Measurements from ENCODE around the gene NR2F2. TPM values are rescaled to one million over a fixed set of nuclear protein-coding genes. Genes with fewer than 3 reads are reported as not detected.

NR2F2 gene
- total and polyA plus RNA-seq, 2 experiments from 2014 or later, result 0.16 TPM; not detected in 1

GRCh38 chr15:96367311-96368200, 37.1 kb downstream of the NR2F2 start:
- H3K9me2 ChIP-seq (ENCODE audit: insufficient read depth), result no peaks in the 10 kb centered on the region
- H3K4me3 ChIP-seq, result peak overlapping the region; percentile 46; the same call in 1 of the 2 replicates
- peaks cover 49% of the 10 kb centered on the region for H3K4me1 ChIP-seq (ENCODE audit: insufficient read depth)
- H3K27me3 ChIP-seq (ENCODE audit: insufficient read depth), result peaks cover 100% of the 10 kb centered on the region
- H2AFZ ChIP-seq, result no peak overlapping the region
- H3K79me2 ChIP-seq (replicated peaks; ENCODE audit: insufficient read depth), result no peaks in the 10 kb centered on the region
- peak; percentile 2; the same call in 2 of the 3 replicates for ATAC-seq
- no peaks in the 10 kb centered on the region for H3K36me3 ChIP-seq (ENCODE audit: insufficient read depth)
- TF ChIP-seq EZH2phosphoT487 (IDR thresholded peaks at IDR 0.05; ENCODE audit: unreplicated experiment) (peak; percentile 26), STAT1 (IDR thresholded peaks at IDR 0.05; ENCODE audit: unreplicated experiment) (no peak), EZH2 (IDR thresholded peaks at IDR 0.05; ENCODE audit: low read depth, unreplicated experiment) (peak; percentile 88)
- H3F3A ChIP-seq (replicated peaks; ENCODE audit: low read depth), result peaks cover 32% of the 10 kb centered on the region
- Mint-ChIP-seq H3K27ac (no peak overlapping the region), H3K4me1 (peaks cover 51% of the 10 kb centered on the region), H3K9me3 (peaks cover 5% of the 10 kb centered on the region; the same call in 2 of the 3 replicates), H3K36me3 (ENCODE audit: low read depth) (peaks cover 2% of the 10 kb centered on the region; the same call in 2 of the 3 replicates), H3K4me3 (peak overlapping the region; percentile 59), H3K27me3 (ENCODE audit: insufficient read depth, low read depth, poor library complexity) (peaks cover 14% of the 10 kb centered on the region)
- H3K27ac ChIP-seq (ENCODE audit: low read depth), result no peak overlapping the region
- peak; percentile 65 for DNase-seq (ENCODE audit: low spot score)
- H4K20me1 ChIP-seq (replicated peaks; ENCODE audit: insufficient read depth), result peaks cover 34% of the 10 kb centered on the region
- peak overlapping the region; percentile 74; the same call in 1 of the 2 replicates for H3K4me2 ChIP-seq

DNA sequence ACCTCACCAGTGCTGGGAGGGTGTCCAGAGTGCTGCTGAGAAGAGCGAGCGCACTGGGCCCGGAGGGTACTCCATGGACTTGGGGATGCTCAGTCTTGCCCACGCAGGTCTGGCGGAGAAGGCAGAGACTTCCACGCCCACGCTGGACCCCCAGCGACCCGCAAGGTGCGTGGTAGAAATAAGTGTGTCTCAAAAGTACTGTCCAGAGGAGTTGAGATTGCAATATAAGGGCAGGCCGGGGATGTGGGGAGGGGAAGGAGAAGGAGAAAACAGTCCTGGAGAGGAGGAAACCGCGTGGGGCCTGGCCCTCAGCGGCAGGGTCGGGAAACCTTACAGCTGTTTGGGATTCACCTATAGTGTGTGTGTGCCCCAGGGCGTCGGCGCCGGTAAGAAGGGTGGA, 38.9 kb downstream of the NR2F2 start:
- ATAC-seq, result no peak
- peaks cover 28% of the 10 kb centered on the region for H3F3A ChIP-seq (replicated peaks; ENCODE audit: low read depth)
- no peak overlapping the region for H3K4me3 ChIP-seq
- H3K27ac ChIP-seq (ENCODE audit: low read depth), result no peak overlapping the region
- H3K36me3 ChIP-seq (ENCODE audit: insufficient read depth), result no peaks in the 10 kb centered on the region
- no peak overlapping the region for H3K27ac Mint-ChIP-seq
- H4K20me1 ChIP-seq (replicated peaks; ENCODE audit: insufficient read depth), result peaks cover 34% of the 10 kb centered on the region
- peaks cover 5% of the 10 kb centered on the region; the same call in 2 of the 3 replicates for H3K9me3 Mint-ChIP-seq
- peaks cover 2% of the 10 kb centered on the region; the same call in 2 of the 3 replicates for H3K36me3 Mint-ChIP-seq (ENCODE audit: low read depth)
- peak overlapping the region; percentile 65; the same call in 1 of the 2 replicates for H3K4me2 ChIP-seq
- no peak for DNase-seq (ENCODE audit: low spot score)
- no peaks in the 10 kb centered on the region for H3K79me2 ChIP-seq (replicated peaks; ENCODE audit: insufficient read depth)
- H3K4me1 ChIP-seq (ENCODE audit: insufficient read depth), result peaks cover 35% of the 10 kb centered on the region
- peaks cover 100% of the 10 kb centered on the region for H3K27me3 ChIP-seq (ENCODE audit: insufficient read depth)
- H3K4me3 Mint-ChIP-seq, result no peak overlapping the region
- H2AFZ ChIP-seq, result no peak overlapping the region
- TF ChIP-seq STAT1 (IDR thresholded peaks at IDR 0.05; ENCODE audit: unreplicated experiment), result no peak
- TF ChIP-seq, protein P1, sequence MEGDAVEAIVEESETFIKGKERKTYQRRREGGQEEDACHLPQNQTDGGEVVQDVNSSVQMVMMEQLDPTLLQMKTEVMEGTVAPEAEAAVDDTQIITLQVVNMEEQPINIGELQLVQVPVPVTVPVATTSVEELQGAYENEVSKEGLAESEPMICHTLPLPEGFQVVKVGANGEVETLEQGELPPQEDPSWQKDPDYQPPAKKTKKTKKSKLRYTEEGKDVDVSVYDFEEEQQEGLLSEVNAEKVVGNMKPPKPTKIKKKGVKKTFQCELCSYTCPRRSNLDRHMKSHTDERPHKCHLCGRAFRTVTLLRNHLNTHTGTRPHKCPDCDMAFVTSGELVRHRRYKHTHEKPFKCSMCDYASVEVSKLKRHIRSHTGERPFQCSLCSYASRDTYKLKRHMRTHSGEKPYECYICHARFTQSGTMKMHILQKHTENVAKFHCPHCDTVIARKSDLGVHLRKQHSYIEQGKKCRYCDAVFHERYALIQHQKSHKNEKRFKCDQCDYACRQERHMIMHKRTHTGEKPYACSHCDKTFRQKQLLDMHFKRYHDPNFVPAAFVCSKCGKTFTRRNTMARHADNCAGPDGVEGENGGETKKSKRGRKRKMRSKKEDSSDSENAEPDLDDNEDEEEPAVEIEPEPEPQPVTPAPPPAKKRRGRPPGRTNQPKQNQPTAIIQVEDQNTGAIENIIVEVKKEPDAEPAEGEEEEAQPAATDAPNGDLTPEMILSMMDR (conservative IDR thresholded peaks at IDR 0.05; ENCODE audit: low read depth in 2 of 2), result no peak
- TF ChIP-seq CREB1 (CRISPR knock-in tag; IDR thresholded peaks at IDR 0.05; ENCODE audit: low read depth), result no peak
- TF ChIP-seq EZH2phosphoT487 (IDR thresholded peaks at IDR 0.05; ENCODE audit: unreplicated experiment), result no peak
- TF ChIP-seq POLR2AphosphoS5 (IDR thresholded peaks at IDR 0.05; ENCODE audit: low read depth), result no peak
- no peak for TF ChIP-seq ZNF462 (CRISPR knock-in tag; IDR thresholded peaks at IDR 0.05)
- TF ChIP-seq NANOG (IDR thresholded peaks at IDR 0.05; ENCODE audit: borderline replicate concordance), result no peak
- TF ChIP-seq EZH2 (IDR thresholded peaks at IDR 0.05; ENCODE audit: low read depth, unreplicated experiment), result no peak
- no peak for TF ChIP-seq ZNF114 (CRISPR knock-in tag; IDR thresholded peaks at IDR 0.05)
- H3K9me2 ChIP-seq (ENCODE audit: insufficient read depth), result no peaks in the 10 kb centered on the region
- peaks cover 39% of the 10 kb centered on the region for H3K4me1 Mint-ChIP-seq
- H3K27me3 Mint-ChIP-seq (ENCODE audit: insufficient read depth, low read depth, poor library complexity), result peaks cover 26% of the 10 kb centered on the region
